WI38 (cell line): ENCODE data around the gene SERPINA5.

Experiments used
- H3K4me3 ChIP-seq: 2 replicates; pipeline ENCODE4 v1.5.1; 2011; ENCODE audit warnings: low read depth, mild to moderate bottlenecking, control low read depth, low read length
- TF ChIP-seq, protein P1 (sequence below): IDR thresholded peaks from 2 replicates; pipeline ENCODE4 v1.5.1; 2012; ENCODE audit warnings: low read depth, mild to moderate bottlenecking, control low read depth, low read length

SERPINA5 gene

DNA sequence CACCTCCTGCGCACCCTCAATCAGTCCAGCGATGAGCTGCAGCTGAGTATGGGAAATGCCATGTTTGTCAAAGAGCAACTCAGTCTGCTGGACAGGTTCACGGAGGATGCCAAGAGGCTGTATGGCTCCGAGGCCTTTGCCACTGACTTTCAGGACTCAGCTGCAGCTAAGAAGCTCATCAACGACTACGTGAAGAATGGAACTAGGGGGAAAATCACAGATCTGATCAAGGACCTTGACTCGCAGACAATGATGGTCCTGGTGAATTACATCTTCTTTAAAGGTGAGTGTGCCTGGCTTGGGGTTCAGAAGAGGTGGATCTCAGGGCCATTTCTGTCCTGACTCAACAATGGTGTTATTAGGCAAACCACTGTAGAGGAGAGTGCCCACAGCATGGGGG is 33.6 kb downstream of the SERPINA5 start:
- no peak overlapping the region for H3K4me3 ChIP-seq
- TF ChIP-seq, protein P1, sequence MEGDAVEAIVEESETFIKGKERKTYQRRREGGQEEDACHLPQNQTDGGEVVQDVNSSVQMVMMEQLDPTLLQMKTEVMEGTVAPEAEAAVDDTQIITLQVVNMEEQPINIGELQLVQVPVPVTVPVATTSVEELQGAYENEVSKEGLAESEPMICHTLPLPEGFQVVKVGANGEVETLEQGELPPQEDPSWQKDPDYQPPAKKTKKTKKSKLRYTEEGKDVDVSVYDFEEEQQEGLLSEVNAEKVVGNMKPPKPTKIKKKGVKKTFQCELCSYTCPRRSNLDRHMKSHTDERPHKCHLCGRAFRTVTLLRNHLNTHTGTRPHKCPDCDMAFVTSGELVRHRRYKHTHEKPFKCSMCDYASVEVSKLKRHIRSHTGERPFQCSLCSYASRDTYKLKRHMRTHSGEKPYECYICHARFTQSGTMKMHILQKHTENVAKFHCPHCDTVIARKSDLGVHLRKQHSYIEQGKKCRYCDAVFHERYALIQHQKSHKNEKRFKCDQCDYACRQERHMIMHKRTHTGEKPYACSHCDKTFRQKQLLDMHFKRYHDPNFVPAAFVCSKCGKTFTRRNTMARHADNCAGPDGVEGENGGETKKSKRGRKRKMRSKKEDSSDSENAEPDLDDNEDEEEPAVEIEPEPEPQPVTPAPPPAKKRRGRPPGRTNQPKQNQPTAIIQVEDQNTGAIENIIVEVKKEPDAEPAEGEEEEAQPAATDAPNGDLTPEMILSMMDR = no peak

DNA sequence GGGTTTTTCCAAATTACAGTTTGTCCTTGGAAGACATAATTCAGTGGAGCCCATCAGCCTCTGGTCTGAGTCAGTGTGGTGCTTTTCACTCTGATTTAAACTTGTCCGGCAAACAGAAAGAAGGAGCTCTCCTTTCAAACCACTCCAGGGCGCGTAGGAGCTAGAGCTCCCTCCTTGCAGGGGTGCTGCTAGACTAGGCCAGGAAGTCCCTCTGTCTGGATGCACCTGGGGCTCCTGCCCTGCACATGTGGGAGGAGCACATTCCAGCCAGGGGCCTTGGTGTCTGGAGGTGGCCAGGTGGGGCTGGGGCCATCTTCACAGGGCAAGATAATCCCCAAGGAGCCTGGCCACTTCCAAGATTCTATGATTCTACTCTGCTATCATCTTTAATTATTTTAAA is 34.0 kb downstream of the SERPINA5 start:
- TF ChIP-seq, protein P1 = no peak
- H3K4me3 ChIP-seq = no peak overlapping the region

DNA sequence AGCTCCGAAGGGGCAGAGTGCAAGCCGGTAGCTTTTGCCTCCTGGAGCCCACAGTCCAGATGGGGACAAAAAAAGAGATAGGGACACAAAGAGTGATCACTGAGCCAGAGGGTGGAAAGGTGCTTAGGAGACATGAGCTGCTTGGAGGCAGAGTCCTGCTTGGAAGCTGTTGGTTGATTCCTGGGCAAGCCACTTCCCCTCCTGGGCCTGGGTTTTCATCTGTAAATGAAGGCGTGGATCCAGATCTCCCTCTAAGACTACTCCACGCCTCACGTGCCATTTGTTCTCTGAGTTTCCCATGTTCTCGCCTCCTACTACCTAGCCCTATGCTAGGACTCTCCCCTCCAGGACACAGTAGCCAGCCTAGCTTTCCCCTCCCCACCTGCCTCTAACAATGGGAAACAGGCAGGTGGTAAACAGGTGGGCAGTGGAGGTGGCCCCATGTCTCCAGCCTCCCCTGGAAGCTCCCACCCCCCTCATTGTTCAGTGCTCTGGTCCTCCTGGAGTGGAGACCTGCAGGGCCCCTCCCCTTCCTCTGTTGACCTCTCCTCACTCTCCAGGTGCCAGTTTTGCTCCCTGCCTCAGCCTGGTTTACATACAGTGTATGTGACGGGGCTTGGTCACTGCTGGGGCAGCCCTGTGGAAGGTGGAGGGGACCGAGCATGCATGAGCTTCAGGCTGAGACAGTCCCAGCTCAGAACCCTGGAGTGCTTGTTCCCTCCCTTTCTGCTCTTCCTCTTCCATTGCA is 34.8 kb downstream of the SERPINA5 start:
- no peak overlapping the region for H3K4me3 ChIP-seq
- TF ChIP-seq, protein P1 = no peak

- TF ChIP-seq, protein P1 = no peak
- H3K4me3 ChIP-seq = no peak overlapping the region
These were observed 36.2 kb downstream of the SERPINA5 start for GRCh38 chr14:94617366-94617941.

GRCh38 chr14:94617988-94618822 is 37.0 kb downstream of the SERPINA5 start:
- TF ChIP-seq, protein P1 = no peak
- H3K4me3 ChIP-seq = no peak overlapping the region

DNA sequence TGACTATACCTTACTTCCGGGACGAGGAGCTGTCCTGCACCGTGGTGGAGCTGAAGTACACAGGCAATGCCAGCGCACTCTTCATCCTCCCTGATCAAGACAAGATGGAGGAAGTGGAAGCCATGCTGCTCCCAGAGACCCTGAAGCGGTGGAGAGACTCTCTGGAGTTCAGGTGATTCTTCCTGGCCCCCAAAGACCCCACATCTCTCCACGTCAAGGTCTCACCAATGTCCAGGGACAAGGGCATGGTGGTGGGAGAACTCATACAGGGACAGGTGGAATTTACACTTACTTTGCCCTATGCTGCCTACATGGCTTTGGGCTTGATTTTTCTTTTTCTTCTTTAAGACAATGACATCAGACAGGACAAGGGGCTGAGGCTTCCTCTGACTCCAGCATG is 38.1 kb downstream of the SERPINA5 start:
- no peak overlapping the region for H3K4me3 ChIP-seq
- TF ChIP-seq, protein P1 = no peak

DNA sequence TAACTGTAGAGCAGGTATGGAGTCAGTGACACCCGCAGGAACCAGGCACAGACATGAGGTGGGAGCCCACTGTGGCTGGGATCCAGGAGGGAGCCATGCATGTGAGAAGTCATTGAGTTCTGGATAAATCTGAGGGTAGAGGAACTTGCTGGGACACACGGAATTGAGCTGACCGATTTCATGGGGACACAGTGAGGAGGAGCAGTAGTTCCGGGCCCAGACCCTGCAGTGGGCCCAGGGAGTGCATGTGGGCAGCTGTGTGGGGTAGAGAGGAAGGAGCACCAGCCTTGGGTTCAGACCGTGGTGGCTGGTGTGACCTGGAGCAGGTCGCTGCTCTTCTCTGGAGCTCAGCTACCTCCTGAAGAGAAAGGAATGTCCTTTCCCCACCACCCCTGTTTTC is 39.4 kb downstream of the SERPINA5 start:
- no peak overlapping the region for H3K4me3 ChIP-seq
- TF ChIP-seq, protein P1 = no peak
